Cardiac fibroblast (primary cell): ENCODE measurements around the gene DMAC2L.
A peak's percentile ranks its signal among the peaks of the same experiment; 100 is the strongest.
"Not testable (repeated sequence)": the region's sequence is repeated elsewhere in the genome, so short reads cannot be mapped to it uniquely, and the experiment has no call there.

Experiments
- DNase-seq, 2 donors: peaks; one replicate each; pipeline versions ENCODE4 v3.0.0 to v3.0.0-alpha.2; 2010; ENCODE audit warnings: low read depth in 2 of 2
- H3K4me3 ChIP-seq, 2 donors: replicated peaks in 1 of 2; 1 replicate in 1 of 2; 2 replicates in 1 of 2; pipeline ENCODE4 v1.5.1; 2011; ENCODE audit warnings: low read depth in 2 of 2, low read length in 2 of 2, mild to moderate bottlenecking in 2 of 2, moderate library complexity in 1 of 2
- CTCF ChIP-seq: IDR thresholded peaks from one replicate; pipeline ENCODE4 v1.5.1; 2011; ENCODE audit warnings: low read depth, mild to moderate bottlenecking, low read length, inconsistent platforms

The DMAC2L gene

GRCh38 chr14:50310445-50310844 is 1.7 kb upstream of the DMAC2L start:
- no peak for DNase-seq
- TF ChIP-seq CTCF: no peak
- H3K4me3 ChIP-seq: no peak overlapping the region

GRCh38 chr14:50311337-50311971 is 670 bp upstream of the DMAC2L start:
- peak in 1 of 2 donors; percentile 31 for DNase-seq
- H3K4me3 ChIP-seq: peak overlapping the region; percentile 86 to 90

GRCh38 chr14:50312734-50313054 is 570 bp downstream of the DMAC2L start:
- no peak for DNase-seq
- TF ChIP-seq CTCF: no peak
- H3K4me3 ChIP-seq: peak overlapping the region; percentile 86 to 90

More at GRCh38 chr14:50311337-50311971, 670 bp upstream of the DMAC2L start:
- TF ChIP-seq CTCF: peak; percentile 41

GRCh38 chr14:50314098-50314497 is 2.0 kb downstream of the DMAC2L start:
- DNase-seq, H3K4me3 ChIP-seq: not testable (repeated sequence)

- H3K4me3 ChIP-seq: no peak overlapping the region
- peak; percentile 75 for TF ChIP-seq CTCF
- DNase-seq: peak; percentile 73 to 78
Observed at GRCh38 chr14:50318031-50318626, 6.0 kb downstream of the DMAC2L start.

- peak in 1 of 2 donors; percentile 70 for DNase-seq
- TF ChIP-seq CTCF: no peak
- H3K4me3 ChIP-seq: no peak overlapping the region
Observed at GRCh38 chr14:50319293-50319692, 7.2 kb downstream of the DMAC2L start.

- DNase-seq: peak in 1 of 2 donors; percentile 59
- no peak overlapping the region for H3K4me3 ChIP-seq
- no peak for TF ChIP-seq CTCF
Observed at GRCh38 chr14:50319721-50320120, 7.6 kb downstream of the DMAC2L start.
